GM18951 (cell line): ENCODE measurements around the gene DIPK1A.

Experiments used
- POLR2A ChIP-seq: IDR thresholded peaks from 4 replicates; pipeline ENCODE4 v1.6.1; 2011; ENCODE audit warnings: mild to moderate bottlenecking; ENCODE audit not compliant: insufficient read length, insufficient read depth; ENCODE audit errors: extremely low read depth
- in situ Hi-C: fragments of 300-500 bp; cut with MboI; formaldehyde crosslinking; loops from one replicate; pipeline ENCODE4 v1.12.0; 2022; ENCODE audit warnings: low sequenced_read_pairs, mixed read lengths, inconsistent platforms; ENCODE audit not compliant: unreplicated experiment

The DIPK1A gene

GRCh38 chr1:92961131-92961895, at the start of gene DIPK1A:
Gene DIPK1A, minus strand, starts transcription at chr1:92961462. Its CDS starts 33 bp downstream, at chr1:92961429.
- in situ Hi-C loops, result no loop called here
- TF ChIP-seq POLR2A, result peak; percentile 81

DNA sequence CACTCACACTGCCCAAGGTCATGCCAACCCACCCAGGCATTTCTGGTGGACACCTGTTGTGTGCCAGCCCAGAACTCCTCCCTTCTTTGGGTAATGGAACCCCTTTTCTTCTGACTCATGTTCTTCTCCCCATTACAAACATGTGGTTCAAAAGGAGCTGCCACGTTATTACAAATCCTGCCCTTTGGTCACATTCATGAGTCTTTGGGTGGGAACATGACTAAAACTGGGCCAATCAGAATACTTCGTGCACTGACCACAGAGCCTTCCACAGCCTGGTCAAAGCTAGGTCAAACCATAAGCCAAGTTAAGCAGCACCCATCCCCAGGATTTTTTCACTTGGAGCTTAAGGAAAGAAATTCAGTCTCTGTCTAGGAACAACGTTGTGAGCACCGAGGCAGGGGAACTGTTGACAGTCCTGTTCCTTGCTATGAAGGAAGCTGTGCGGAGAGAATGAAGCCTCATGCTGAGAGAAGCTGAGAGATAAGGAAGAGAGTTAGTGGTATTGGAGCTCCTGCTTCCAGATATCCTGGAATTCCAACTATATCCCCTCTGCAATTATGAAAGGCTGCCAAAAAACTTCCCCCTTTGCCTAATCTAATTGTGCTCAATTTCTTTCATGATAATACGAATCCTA, 46.8 kb upstream of the DIPK1A start:
- in situ Hi-C loops, result no loop called here
- TF ChIP-seq POLR2A, result no peak

DNA sequence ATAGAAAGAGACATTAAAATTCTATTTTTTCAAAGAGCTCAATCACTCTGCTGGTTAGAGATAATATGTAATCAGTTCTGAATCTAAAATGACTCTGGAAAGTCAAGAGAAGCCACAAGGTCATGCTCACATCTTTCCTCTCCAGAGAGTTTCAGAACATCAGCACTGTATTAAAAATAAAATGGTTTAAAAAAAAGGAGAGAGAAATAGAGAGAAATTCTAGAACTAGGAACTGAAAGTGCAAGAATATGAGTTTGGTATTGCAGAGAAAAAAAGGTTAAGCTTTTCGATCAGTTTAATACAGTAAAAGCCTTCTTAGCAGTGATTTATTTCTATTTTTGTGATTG, 44.0 kb upstream of the DIPK1A start:
- in situ Hi-C loops, result no loop called here
- TF ChIP-seq POLR2A, result no peak

- in situ Hi-C loops, result no loop called here
- TF ChIP-seq POLR2A, result no peak
These were observed 43.4 kb upstream of the DIPK1A start for GRCh38 chr1:93004566-93005251.

DNA sequence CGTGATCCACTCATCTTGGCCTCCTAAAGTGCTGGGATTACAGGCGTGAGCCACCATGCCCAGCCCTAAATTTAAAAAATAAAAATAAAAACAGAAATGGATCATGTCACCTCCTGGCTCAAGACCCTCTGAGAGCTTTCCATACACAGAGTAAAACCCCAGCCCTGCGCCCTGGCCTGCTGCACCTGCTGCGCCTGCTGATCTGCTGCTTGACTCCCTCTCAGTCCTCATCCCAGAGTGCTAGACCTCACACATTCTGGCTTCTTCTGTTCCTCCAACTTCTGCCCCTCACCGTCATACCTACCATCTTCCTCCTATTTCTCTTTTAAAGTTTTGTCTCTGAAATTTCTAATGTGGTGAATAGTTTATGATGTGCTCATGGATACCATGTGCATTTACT, 42.7 kb upstream of the DIPK1A start:
- no peak for TF ChIP-seq POLR2A
- in situ Hi-C loops, result no loop called here

GRCh38 chr1:93002781-93003180, 41.5 kb upstream of the DIPK1A start:
- TF ChIP-seq POLR2A, result no peak
- in situ Hi-C loops, result no loop called here

DNA sequence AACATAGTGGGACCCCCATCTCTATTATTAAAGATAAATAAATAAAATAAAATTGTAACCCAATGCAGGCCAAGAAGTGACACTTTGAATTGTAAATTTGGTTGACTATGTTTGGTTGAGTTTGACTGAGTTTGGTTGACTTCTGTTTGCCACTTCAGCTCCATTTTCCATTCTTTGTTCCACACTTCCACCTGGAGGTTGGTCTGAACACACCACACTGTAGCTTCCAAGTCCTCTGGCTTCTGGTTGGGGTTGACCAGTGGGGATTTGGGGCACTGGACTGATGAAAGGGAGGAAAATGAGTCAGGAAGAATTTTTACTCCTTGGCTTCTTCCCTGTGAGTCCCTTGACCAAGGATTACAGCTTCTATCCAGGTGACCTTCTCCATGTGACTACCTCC, 40.6 kb upstream of the DIPK1A start:
- TF ChIP-seq POLR2A, result no peak
- in situ Hi-C loops, result no loop called here

DNA sequence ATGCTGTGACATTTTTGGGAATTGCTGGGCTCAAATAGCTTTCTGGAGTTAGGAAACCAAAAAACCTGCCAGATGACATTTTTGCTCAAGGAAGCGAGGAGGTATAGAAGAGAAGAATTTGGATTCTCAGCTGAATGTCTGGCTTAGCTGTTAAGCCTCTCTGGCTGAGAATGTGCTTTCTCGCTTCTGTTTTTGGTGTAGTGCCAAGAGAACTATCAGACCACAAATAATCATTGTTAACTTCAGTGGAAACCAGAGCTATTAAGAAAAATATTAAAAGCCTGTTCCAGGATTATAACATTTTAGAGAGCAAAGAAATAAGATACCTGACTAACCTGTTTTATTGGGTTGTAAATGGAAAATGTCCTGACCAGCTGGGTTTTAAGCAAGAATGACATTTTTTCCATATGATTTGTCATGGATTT, 39.5 kb upstream of the DIPK1A start:
- TF ChIP-seq POLR2A, result no peak
- in situ Hi-C loops, result no loop called here

DNA sequence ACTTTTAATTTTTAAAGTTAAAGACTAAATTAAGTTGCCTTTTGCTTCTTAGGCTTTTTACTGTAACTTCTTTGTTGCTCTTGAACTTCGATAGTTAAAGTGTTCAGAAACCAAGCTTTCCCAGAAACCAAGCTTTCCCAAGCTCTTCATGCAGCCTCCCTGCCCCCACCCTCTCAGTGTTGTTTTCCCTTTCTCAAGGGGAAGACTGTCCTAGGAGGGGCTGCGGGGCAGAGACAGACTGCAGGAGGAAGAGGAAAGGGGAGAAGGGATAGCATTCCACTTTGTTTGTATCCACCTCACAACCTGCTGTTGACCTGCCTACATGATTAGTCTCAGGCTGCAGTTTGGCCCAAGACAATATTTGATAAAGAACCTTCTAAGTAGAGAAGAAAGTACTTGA, 39.0 kb upstream of the DIPK1A start:
- in situ Hi-C loops, result no loop called here
- no peak for TF ChIP-seq POLR2A

GRCh38 chr1:92998821-92999220, 37.6 kb upstream of the DIPK1A start:
- TF ChIP-seq POLR2A, result no peak
- in situ Hi-C loops, result loop anchor here (5.0 kb wide), 1 partner anchor 147 kb away; no protein-coding TSS in a partner anchor

DNA sequence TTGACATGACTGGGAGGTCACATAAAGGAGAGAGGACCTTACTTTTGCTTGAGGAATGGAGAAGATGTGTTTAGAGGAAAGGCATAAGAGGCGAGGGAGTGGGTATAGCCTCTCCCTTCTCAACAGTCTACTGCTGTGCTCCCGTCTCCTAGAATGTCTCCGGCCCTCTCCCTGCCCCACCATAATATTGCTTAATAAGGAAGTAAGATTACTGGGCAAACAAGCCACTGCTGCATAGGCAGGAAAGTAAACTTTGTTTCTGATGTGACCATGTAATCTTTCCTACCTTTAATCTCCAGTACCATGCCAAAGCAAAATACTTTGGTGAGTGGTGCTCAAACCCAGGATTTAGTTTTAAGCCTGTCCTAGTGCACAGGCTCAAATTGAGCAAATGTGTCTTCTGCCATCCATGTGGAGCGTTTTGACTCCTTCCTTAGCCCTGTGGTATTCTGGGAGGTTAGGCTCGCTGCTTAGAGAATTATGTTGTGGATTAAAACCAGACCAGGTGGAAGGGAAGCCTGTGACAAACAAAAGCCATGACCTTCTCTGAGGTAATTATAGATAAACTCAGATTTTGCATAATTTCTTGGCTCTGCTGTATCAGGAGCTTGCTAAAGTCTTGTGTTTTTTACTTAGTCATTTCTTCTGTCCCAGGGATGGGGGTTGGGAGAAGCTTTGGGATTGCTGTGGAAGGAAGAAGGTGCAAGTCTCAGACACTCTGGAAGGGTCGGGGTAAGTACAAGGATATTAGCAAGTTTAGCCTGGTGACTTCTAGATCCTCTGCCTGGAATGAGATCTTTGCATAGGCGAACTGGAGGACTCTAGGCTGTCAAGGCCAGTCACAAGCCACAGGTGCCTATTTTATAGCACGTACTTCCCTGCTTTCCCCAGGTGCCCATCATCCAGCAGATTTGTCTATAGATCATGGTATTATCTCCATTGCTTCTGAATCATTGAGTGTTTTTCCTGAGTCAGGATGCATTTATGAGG, 34.5 kb upstream of the DIPK1A start:
- TF ChIP-seq POLR2A, result no peak

DNA sequence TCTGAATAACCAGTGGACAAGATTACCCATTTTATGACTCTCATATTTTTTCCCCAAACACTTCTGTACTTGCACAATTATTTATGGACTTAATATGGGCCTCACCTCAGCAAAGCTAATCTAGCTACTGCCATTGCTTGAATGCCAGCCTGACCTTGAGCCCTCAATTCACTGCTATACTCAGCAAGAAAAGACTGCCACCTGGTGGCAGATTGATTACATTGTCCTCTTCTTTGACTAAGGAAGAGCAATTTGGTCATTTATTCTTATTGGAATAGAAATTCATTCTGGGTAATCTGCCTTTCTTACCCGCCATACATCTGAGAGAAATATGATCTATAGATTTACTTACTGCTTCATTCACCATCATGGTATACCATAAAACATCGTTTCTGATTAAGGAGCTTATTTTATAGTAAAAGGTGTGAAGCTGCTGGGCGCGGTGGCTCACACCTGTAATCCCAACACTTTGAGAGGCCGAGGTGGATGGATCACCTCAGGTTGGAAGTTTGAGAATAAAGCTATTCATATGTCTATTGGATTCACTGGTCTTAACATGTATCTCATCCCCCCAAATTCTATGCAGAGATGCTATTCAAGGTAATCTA, 32.9 kb upstream of the DIPK1A start:
- TF ChIP-seq POLR2A, result no peak
- in situ Hi-C loops, result no loop called here

More for the DNA sequence above, 34.5 kb upstream of the DIPK1A start:
- in situ Hi-C loops, result loop anchor here (5.0 kb wide), 1 partner anchor 143 kb away; no protein-coding TSS in a partner anchor
